22Rv1 (cell line): Measurements from ENCODE around the gene FCRLB.
"Not testable (repeated sequence)": the region's sequence is repeated elsewhere in the genome, so short reads cannot be mapped to it uniquely, and the experiment has no call there.

ENCODE experiments used
- H3K27ac ChIP-seq: fragments of 450-650 bp; 2 replicates; pipeline ENCODE4 v1.5.1; 2017
- ZFX ChIP-seq: fragments of 450-650 bp; IDR thresholded peaks from 2 replicates; pipeline ENCODE4 v1.6.1; 2017; ENCODE audit warnings: antibody characterized with exemption, borderline replicate concordance
- TF ChIP-seq, protein P1 (sequence below): fragments of 450-650 bp; IDR thresholded peaks from 2 replicates; pipeline ENCODE4 v1.5.1; 2017; ENCODE audit warnings: mild to moderate bottlenecking

FCRLB gene

DNA sequence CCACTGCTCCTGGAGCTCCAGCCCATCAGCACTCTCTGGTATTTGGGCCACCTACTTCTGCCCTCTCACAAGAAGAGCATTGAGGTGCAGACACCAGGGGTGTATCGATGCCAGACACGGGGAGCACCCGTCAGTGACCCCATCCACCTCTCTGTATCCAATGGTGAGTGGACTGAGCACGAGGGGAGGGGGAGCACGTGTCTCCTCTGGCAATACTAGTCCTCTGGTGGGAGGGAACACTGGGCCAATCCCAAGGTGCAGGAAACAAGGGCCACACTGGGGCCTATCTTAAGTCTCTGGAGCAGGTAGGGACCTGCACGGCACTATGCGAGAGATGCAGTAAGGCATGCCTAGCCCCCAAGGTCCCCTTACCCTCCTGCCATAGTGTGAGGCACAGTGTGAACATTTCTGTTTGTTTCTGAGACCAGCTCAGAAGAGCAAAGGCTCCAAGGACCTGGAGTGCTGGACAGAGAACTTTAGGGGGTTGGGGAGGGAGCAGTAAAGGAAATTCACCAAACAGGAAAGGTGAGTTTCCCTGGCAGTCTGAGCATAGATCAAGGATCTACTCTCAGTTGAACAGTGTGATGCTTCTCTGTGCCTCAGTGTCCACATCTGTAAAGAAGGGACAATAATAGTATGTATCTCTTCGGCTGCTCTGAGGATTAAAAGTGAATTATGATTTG lies 2.3 kb downstream of the FCRLB start:
- H3K27ac ChIP-seq: no peak overlapping the region

DNA sequence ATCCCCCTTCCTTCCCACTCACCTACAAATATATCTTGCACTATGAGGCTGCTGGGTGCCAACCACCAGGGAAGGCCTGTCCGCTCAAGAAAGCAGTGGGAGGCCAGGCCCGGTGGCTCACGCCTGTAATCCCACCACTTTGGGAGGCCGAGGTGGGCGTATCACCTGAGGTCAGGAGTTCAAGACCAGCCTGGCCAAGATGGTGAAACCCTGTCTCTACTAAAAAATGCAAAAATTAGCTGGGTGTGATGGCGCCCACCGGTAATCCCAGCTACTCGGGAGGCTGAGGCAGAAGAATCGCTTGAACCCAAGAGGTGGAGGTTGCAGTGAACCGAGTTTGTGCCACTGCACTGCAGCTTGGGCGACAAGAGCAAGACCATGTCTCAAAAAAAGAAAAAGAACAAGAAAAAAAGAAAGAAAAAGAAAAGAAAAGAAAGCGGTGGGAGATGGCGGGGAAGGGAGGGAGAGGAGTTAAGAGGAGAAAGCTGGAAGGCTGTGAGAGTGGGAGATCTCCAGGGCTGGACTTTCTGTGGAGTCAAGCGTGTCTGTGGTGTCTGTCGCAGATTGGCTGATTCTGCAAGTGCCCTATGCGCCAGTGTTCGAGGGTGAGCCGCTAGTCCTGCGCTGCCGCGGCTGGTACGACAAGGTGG lies 4.0 kb downstream of the FCRLB start:
- not testable (repeated sequence) for H3K27ac ChIP-seq

More for the DNA sequence above, 2.3 kb downstream of the FCRLB start:
- TF ChIP-seq, protein P1, sequence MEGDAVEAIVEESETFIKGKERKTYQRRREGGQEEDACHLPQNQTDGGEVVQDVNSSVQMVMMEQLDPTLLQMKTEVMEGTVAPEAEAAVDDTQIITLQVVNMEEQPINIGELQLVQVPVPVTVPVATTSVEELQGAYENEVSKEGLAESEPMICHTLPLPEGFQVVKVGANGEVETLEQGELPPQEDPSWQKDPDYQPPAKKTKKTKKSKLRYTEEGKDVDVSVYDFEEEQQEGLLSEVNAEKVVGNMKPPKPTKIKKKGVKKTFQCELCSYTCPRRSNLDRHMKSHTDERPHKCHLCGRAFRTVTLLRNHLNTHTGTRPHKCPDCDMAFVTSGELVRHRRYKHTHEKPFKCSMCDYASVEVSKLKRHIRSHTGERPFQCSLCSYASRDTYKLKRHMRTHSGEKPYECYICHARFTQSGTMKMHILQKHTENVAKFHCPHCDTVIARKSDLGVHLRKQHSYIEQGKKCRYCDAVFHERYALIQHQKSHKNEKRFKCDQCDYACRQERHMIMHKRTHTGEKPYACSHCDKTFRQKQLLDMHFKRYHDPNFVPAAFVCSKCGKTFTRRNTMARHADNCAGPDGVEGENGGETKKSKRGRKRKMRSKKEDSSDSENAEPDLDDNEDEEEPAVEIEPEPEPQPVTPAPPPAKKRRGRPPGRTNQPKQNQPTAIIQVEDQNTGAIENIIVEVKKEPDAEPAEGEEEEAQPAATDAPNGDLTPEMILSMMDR: no peak
- no peak for TF ChIP-seq ZFX

DNA sequence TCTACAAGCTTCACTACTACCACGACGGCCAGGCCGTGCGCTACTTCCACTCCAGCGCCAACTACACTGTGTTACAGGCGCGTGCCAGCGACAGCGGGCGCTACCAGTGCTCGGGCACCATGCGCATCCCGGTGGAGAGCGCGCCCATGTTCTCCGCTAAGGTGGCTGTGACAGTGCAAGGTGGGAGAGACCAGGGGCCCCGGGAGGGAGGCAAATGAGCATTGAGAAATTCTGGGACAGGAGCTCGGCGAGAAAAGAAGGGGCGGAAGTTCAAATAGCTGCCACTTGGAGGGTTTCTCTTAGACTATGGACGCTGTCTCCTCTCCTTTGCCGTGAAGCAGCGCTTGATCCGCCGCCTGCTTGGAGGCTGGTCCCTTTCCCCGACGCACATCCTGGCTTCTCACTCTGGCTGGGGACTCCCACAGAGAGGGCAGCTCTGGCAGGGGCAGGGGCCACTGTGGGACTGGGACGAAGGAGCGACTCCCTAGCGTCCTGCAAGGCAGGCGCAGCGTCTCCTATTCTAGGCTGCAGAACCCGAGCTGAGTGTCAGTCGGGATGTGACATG lies 4.6 kb downstream of the FCRLB start:
- TF ChIP-seq, protein P1: no peak
- no peak for TF ChIP-seq ZFX
- H3K27ac ChIP-seq: no peak overlapping the region

DNA sequence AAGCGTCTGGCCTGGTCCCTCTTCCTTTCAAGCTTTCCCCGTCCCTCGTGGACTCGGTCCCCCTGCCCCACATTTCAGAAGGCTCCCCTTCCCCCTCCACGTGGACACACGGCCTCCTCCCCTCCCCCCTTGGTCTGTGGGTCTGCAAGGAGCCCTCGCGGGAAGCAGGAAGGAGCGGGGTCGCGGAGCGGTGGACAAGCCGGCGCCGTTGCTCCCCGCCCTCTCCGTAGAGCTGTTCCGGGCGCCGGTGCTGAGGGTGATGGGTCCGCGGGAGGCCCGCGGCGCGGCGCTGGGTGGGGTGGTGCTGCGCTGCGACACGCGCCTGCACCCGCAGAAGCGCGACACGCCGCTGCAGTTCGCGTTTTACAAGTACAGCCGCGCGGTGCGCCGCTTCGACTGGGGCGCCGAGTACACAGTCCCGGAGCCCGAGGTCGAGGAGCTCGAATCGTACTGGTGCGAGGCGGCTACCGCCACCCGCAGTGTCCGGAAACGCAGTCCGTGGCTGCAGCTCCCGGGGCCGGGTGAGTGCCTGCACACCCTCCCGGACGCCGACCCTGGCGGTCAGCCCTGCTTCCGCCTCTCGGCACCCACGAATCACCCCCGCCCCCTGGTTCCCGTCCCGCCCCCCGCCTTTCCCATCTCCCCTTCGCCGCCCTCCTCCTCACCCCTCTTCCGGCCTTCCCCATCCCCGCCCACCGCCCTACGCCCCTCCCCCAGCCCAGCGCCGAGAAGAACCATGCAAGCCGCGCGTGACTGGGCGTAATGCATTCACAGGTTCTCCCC lies 5.3 kb downstream of the FCRLB start:
- H3K27ac ChIP-seq: no peak overlapping the region
- TF ChIP-seq, protein P1: no peak
- TF ChIP-seq ZFX: no peak

DNA sequence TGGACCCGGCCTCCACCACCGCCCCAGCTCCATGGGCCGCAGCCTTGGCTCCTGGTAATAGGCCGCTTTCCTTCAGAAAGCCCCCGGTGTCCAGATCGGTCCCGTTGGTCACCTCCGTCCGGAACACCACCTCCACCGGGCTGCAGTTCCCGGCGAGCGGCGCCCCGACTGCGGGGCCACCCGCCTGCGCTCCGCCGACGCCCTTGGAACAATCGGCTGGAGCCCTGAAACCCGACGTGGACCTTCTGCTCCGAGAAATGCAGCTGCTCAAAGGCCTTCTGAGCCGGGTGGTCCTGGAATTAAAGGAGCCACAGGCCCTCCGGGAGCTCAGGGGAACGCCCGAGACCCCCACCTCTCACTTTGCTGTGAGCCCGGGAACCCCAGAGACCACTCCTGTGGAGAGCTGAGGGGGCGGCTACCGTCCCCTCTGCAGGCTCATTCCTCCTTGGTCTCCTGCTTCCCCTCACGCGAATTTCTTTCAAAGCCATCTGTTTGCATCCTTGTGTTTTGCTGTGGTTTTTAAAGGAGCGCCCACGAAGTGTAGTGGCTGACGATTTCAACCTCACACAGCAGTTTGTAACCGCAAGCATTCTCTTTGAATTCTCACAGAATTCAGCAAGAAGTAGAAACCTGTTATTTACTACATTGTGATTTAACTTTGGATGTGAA lies 6.0 kb downstream of the FCRLB start:
- TF ChIP-seq, protein P1: no peak
- no peak for TF ChIP-seq ZFX

DNA sequence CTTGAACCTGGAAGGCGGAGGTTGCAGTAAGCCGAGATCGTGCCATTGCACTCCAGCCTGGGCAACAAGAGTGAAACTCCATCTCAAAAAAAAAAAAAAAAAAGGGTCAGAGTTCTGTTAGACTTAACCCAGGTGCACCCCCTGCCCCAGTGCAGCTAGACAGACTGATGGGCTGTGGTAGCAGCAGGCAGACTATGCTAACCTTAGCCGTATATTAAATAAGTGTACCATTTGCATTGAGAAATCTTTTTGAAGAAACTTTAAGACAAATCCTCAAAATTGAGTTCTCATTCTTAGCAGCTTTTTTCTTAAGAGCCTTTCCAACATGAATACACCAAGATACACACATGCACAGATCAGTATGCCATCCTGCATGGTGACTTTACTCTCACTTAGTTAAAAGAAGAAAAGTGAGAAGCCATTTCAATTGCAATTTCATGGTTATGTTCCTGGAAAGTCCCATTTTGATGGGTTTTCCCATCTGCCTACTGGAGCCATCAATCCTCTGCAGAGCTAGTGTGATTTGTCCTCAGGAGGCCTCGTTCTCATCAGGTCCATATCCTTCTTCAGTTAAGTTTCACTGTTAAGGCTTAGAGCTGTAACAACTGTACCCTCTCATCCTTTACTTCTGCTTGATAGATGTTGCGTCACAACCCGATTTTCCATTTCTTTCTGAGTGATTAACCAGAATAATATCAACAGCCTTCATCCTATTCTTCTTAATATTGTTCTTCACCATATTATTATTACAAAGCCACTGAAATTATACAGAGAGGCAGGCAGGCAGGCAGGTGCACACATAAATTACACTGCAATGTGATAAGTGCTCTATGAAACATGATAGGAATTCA lies 7.3 kb downstream of the FCRLB start:
- H3K27ac ChIP-seq: no peak overlapping the region
- TF ChIP-seq ZFX: no peak
- TF ChIP-seq, protein P1: no peak

More for the DNA sequence above, 6.0 kb downstream of the FCRLB start:
- no peak overlapping the region for H3K27ac ChIP-seq
